ENCODE data around the gene TLR4.

TLR4 gene

DNA sequence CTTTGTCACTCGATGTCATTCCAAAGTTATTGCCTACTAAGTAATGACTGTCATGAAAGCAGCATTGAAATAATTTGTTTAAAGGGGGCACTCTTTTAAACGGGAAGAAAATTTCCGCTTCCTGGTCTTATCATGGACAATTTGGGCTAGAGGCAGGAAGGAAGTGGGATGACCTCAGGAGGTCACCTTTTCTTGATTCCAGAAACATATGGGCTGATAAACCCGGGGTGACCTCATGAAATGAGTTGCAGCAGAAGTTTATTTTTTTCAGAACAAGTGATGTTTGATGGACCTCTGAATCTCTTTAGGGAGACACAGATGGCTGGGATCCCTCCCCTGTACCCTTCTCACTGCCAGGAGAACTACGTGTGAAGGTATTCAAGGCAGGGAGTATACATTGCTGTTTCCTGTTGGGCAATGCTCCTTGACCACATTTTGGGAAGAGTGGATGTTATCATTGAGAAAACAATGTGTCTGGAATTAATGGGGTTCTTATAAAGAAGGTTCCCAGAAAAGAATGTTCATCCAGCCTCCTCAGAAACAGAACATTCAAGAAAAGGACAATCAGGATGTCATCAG, 11.3 kb downstream of the TLR4 start:
- no peak for FAIRE-seq

GRCh38 chr9:117718085-117718484, 13.9 kb downstream of the TLR4 start:
- no peak for FAIRE-seq

GRCh38 chr9:117718701-117719100, 14.5 kb downstream of the TLR4 start:
- FAIRE-seq: no peak

DNA sequence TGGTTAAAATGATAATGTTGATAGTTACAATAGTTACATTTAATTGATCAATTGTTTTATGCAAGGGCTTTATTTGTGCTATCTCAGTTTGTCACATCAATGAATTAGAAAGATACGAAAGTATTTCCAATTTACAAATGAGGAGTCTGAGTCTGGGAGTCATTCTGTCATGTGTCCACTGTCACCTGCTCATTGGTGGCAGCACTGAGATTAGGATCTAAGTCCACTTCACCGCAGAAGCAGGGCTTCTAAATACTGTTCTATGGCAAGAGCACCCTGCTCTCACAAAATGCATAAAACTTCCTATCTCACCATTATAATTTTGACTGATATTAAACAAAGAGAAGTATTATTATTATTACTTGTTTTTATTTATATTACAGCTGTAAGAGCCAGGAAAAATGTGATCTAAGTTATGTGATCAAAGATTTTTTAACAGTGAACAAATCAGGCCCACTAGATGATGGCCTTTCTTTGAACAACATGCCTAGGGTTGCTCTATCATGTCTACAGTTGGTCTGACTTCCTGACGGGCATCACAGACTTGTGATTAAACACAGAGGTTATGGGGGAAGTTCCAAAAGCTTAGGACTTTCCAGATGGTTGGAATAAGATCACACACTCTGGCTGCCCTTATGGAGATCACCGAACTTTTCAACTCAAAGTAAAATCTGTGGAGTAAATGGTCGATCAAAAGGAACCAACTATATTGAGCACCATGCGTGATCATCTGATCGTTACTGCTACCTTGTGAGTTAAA, 15.1 kb downstream of the TLR4 start:
- FAIRE-seq: no peak

DNA sequence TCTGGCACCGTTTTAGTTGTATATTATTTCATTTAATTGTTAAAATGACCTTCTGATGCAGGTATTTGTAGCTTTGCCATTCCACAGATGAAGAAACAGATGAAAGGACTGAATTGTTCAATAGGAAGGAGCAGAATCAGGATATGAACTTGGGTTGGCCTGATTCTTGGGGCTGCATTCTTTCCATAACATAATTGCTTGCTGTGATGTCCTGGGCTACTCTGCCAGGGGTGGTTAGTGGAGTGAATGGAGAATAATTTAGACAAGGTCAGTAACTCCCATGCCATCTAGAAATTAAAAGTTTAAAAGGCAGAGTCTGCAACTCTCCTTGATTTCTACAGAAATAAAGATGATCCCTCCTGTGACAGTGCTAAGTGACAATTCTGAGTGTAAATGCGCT, 15.9 kb downstream of the TLR4 start:
- no peak for FAIRE-seq

- FAIRE-seq: no peak
Observed at GRCh38 chr9:117720555-117720954, 16.4 kb downstream of the TLR4 start.

DNA sequence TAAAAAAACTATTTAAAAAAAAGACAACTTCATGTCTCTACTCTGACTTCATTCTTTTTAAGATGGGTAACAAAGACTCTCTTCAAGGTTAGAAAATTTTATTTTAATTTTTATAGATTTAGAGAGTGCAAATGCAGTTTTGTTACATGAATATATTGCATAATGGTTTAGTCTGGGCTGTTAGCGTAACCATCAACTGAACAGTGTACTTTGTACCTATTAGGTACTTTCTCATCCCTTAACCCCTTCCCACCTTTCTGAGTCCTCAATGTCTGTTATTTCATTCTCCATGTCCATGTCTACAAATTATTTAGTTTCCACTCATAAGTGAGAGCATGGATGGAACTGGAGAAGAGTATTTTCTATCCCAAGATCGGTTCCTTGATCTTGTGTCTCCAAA, 16.8 kb downstream of the TLR4 start:
- no peak for FAIRE-seq

DNA sequence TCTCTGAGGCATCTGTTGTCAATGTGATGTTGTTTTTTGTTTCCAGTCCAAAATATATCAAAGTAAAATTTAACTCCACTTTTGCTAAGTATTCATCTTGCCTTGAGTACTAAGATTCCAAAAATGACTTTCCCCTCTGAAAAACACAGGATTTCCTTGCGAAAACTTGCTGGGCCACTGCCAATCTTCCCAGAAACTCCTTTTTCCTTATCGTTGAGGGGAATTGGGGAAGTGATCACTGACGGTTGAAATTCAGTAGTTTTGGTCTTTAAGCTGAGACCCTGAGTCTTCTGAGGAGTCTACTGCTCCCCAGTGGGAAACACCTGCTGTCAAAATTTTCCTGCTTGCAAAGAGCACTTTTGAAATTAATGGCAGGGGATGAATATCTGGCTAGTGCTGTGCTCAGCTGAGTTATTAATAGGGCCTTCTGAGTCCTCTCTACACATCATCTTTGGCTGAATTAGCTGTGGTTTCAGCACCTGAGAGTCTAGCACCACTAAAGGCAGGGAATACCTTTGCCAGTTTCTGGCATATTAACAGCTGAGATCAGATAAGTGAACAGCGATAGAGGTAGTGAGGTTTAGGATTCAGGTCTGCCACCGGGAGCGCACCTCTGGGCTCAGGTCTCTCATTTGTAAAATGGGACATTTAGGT, 18.0 kb downstream of the TLR4 start:
- FAIRE-seq: no peak

DNA sequence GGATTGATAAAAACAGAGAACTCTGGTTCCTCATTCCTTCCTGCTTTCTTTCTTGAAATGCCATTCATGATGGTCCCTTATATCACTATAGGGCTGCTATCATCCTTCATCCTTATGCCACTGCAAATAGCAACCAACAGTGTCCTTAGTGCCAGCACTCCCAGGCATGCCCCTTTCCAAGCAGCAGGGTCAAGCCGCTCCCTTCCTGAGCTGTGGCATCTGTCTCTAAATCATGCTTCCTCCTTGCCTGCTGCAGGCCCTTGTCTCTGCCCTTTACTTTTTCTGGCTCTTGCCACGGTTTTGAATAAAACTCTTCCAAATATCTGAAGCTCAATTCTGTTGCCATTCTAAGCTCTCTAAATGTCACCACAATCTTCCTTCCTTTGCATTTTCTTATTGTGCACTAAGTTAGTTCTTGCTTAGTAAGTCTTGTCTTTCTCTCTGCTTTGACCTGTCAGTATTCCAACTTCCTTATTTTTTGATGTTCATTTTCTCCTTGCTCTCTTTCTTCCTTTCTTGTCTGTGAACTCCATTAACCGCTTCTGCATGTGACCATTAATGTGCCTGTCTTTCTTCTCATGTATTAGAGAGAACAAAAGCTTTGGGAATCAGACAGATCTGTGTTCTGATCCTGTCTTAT, 19.9 kb downstream of the TLR4 start:
- no peak for FAIRE-seq

- FAIRE-seq: no peak
Observed at GRCh38 chr9:117725426-117725887, 21.3 kb downstream of the TLR4 start.

GRCh38 chr9:117729375-117729774, 25.2 kb downstream of the TLR4 start:
- FAIRE-seq: no peak

GRCh38 chr9:117732494-117732893, 28.3 kb downstream of the TLR4 start:
- FAIRE-seq: no peak

DNA sequence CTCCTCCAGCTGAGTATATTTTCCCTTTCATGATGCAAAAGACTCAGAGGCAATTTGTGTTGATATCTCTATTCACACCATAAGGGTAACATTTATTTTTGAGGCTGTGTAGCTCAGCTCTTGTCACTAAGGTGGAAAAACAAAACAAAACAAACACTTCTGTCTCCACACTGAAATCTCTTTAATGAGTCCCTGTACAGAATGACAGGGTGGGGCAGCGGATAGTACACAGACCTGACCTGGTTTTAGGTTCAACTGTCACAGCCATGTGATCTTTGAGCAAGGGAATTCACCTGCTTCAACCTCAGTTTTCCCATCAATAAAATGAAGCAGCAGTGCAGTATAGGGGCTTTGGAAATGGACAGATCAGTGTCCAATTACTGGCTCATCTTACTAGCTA, 29.3 kb downstream of the TLR4 start:
- no peak for FAIRE-seq

DNA sequence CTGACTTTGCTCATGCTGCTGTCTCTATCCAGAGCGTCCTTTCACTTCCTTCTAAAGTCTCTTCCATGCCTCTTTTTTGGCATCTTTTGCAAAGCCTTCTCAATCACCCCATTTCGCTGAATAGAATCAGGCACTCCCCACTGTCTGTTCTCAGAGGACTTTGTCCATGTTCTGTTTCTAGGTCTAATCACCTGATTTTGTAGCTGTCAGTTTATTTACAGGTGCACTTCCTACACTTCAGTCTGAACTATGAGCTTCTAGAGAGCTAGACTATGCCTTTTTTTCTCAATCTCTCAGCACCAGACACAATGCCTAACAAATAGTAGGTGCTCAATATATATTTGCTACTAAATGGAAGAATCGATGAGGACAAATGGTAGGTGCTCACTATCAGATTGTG, 29.9 kb downstream of the TLR4 start:
- FAIRE-seq: no peak

DNA sequence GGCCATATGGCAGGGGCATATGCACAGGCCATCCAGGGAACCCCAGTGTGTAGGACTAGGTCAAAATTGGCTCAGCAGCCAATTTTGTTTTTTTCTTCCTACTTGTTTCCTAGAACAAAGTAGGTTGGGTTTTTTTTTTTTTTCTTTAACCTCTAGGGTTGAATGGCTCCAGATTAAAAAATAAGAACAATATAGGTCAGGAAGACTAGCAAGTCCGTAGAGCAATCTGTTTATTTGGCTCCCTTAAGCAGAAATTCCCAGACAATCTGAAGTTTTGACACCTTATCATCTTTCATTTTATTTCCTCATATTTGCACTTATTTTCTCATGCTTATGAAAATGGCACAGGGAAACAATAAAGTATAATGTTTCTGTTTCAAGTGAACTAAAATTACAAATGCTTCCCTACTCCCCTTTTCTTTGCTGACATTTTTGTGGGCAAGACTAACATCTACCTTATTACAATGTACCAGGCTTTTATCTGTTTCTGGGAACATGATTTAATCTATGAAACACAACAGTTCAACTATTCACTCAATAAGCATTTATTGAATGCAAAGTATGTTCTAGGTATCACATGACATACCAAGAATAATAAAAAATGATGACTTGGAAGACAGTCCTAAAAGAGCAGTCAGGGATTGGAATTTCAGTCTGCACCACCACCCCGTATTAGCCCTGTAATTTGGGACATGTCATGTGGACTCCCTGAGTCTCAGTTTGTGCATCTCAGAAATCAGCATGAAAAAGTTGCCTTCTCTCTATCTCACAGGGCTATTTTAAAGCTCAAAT, 30.5 kb downstream of the TLR4 start:
- no peak for FAIRE-seq

GRCh38 chr9:117737721-117738226, 33.6 kb downstream of the TLR4 start:
- FAIRE-seq: no peak

DNA sequence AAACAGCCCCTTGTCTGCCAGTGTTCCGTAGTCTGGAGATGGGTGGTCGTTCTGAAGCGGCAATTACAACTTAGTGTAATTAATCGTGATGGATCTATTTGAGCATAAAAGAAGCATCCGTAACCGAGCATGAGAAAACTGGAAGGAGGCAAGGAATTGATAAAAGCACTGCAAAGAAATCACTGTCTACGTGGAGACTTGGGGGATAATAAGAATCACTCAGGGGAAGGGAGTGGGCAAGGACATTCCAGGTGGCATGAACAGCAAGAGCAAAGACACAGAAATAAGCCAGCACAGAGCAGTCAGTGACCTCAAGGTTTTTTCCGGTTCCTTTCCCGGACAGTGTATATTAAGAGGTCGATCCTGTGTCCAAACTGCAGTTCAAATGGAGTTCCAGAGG, 35.0 kb downstream of the TLR4 start:
- no peak for FAIRE-seq

GRCh38 chr9:117739624-117740347, 35.6 kb downstream of the TLR4 start:
- FAIRE-seq: no peak

DNA sequence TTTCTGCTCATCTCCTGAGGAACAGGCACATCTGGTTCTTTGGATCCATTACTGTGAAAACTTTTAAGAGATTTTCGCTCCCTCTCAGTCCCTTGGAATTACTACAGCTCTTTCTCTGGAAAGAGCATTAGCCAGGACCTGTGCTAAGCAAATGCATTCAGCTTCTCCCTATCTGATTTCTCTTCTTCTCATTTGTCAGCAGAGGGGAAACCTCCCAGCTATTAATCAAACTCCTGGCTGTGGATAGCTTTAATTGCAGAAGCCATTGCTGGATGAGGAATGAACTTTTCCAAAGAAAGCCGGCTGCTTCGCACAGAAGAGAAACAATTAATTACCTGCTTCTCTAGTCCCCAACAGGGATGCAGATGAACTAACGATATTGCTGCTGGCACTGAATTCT, 37.9 kb downstream of the TLR4 start:
- no peak for FAIRE-seq

GRCh38 chr9:117744369-117744768, 40.2 kb downstream of the TLR4 start:
- FAIRE-seq: no peak

DNA sequence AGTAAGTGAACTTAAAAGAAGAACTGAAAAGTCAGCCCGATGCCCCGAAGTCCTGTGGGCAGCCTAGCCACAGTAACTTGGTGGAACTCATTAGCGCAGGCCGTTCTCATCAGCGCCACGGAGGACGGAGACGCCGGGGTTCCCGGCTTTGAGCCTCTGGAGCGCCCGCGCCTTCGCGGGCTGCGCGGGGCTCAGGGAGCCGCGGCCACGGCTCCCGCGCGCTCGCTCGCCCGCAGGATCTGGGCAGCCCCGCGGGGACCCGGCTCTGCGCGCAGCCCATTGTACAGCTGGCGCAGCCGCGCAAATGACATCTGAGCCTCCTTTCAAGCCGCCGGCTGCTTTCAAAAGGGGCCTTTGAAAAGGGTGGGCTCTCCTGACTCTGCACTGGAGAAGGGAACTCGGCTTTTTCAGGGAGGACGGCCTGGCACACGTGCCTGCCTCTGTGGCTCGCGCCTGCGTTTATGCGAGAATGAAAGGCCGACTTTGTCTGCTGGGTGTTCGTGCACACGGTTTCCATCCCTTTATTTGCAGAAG, 40.7 kb downstream of the TLR4 start:
- no peak for FAIRE-seq

- no peak for FAIRE-seq
Observed at GRCh38 chr9:117745598-117745997, 41.4 kb downstream of the TLR4 start.
